Mononuclear cell (primary cell): ENCODE results near the gene PIM1. TPM values are rescaled to one million over a fixed set of nuclear protein-coding genes. Genes with fewer than 3 reads are reported as not detected.
"Not testable (repeated sequence)": the region's sequence is repeated elsewhere in the genome, so short reads cannot be mapped to it uniquely, and the experiment has no call there.

Source experiments
- H3K27me3 ChIP-seq: 2 replicates; pipeline ENCODE4 v1.6.0; 2011; ENCODE audit warnings: low read length, control low read depth; ENCODE audit not compliant: insufficient read depth
- H3K4me1 ChIP-seq: 2 replicates; pipeline ENCODE4 v1.5.1; 2011; ENCODE audit warnings: mild to moderate bottlenecking, low read length, control low read depth; ENCODE audit not compliant: insufficient read depth
- H3K4me3 ChIP-seq: 2 replicates; pipeline ENCODE4 v1.5.1; 2011; ENCODE audit warnings: mild to moderate bottlenecking, low read length, moderate library complexity
- H3K9me3 ChIP-seq: 2 replicates; pipeline ENCODE4 v1.5.1; 2011; ENCODE audit warnings: low read depth, mild to moderate bottlenecking, control low read depth, low read length
- total RNA-seq: library from RNA; depleted of rRNA; stranded (reverse); fragments of >200 nt; gene quantifications from one replicate; pipeline ENCODE4 v1.2.3, GENCODE V29; 2012

PIM1 gene
- total RNA-seq, 1 donor, result 107 TPM

GRCh38 chr6:37190159-37190535 is 20.2 kb downstream of the PIM1 start:
- peaks cover 71% of the 10 kb centered on the region for H3K4me1 ChIP-seq

DNA sequence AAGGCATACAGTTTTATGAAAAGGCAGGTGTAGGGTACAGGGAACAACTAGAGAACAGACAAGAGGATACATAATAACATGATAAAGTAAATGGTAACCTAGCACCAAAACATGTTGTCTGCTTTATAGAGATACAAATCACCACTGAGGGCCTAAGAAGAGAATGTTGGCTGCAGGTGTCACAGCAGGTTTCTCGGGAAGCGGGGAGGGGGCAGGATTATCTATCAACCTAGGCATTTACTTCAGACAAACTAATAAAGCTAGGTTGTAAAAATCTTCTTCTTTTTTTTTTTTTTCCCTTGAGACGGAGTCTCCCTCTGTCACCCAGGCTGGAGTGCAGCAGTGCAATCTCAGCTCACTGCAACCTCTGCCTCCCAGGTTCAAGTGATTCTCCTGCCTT is 22.7 kb downstream of the PIM1 start:
- H3K4me1 ChIP-seq, result peaks cover 46% of the 10 kb centered on the region
- no peaks in the 10 kb centered on the region for H3K9me3 ChIP-seq
- no peaks in the 10 kb centered on the region for H3K27me3 ChIP-seq
- no peak overlapping the region for H3K4me3 ChIP-seq

More at GRCh38 chr6:37190159-37190535, 20.2 kb downstream of the PIM1 start:
- no peaks in the 10 kb centered on the region for H3K9me3 ChIP-seq
- H3K27me3 ChIP-seq, result no peaks in the 10 kb centered on the region
- H3K4me3 ChIP-seq, result no peak overlapping the region

DNA sequence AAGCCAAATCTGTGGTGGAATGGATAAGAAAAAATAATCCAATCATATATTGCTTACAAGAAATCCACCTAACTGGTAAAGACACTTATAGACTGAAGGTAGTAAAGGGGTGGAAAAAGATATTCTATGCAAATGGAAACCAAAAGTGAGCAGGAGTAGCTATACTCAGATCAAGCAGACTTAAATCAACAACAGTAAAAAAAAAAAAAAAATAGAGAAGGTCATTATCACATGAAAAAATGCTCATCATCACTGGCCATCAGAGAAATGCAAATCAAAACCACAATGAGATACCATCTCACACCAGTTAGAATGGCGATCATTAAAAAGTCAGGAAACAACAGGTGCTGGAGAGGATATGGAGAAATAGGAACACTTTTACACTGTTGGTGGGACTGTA is 24.9 kb downstream of the PIM1 start:
- peaks cover 26% of the 10 kb centered on the region for H3K4me1 ChIP-seq
- H3K4me3 ChIP-seq, H3K27me3 ChIP-seq, H3K9me3 ChIP-seq: not testable (repeated sequence)

DNA sequence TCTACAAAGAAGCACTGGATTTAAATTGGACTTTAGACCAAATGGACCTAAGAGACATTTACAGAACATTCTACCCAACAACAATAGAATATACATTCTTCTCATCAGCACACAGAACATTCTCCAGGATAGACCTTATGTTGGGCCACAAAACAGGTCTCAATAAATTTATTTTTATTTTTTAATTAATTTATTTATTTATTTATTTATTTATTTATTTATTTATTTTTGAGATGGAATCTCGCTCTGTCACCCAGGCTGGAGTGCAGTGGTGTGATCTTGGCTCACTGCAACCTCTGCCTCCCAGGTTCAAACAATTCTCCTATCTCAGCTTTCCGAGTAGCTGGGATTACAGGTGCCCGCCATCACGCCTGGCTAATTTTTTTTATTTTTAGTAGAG is 26.5 kb downstream of the PIM1 start:
- not testable (repeated sequence) for H3K27me3 ChIP-seq, H3K9me3 ChIP-seq, H3K4me3 ChIP-seq
- H3K4me1 ChIP-seq, result peaks cover 12% of the 10 kb centered on the region

DNA sequence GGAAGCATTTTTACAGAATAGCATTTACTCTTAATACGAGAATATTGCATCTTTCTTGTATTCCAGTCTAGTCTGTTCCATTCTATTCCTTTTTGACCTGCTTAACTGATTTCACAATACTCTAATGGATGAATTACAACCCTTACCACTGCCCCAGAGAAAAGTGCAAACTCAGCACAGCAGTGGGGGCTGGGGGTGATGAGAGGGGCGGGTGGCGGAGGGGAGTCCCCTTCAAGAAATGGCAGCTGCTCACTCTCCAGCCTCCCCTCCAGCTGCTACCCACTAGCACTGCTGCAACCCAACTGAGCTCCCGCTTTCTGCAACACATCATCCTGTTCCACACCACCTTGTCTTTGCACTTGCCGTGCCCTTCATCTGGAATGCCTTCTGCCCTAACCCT is 30.1 kb downstream of the PIM1 start:
- Histone ChIP-seq H3K4me3 (no peak overlapping the region), H3K9me3 (no peaks in the 10 kb centered on the region), H3K27me3 (no peaks in the 10 kb centered on the region), H3K4me1 (peaks cover 14% of the 10 kb centered on the region)

DNA sequence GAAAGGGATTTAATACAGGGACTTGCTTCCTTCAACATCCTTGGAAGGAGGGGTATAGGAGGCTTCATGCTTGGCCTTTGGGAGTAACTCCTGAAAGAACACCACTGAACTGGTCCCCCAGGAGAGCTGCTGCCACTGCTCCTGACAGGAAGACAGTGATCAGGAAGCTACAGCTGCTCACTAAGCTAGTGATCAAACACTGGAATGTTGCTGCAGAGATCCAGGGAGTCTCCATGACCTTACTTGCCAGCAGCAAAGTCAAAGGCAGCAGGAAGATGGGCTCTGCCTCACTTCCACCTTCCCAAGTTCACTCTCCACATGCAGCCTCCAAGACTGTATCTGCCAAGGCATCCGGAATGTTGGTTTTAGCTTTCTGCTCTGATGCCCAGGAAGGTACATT is 31.8 kb downstream of the PIM1 start:
- no peaks in the 10 kb centered on the region for H3K9me3 ChIP-seq
- peaks cover 27% of the 10 kb centered on the region for H3K4me1 ChIP-seq
- no peak overlapping the region for H3K4me3 ChIP-seq
- H3K27me3 ChIP-seq, result no peaks in the 10 kb centered on the region

GRCh38 chr6:37202788-37203491 is 33.0 kb downstream of the PIM1 start:
- Histone ChIP-seq H3K4me3 (no peak overlapping the region), H3K9me3 (no peaks in the 10 kb centered on the region), H3K4me1 (peaks cover 40% of the 10 kb centered on the region), H3K27me3 (no peaks in the 10 kb centered on the region)

- H3K27me3 ChIP-seq, result no peaks in the 10 kb centered on the region
- no peaks in the 10 kb centered on the region for H3K9me3 ChIP-seq
- no peak overlapping the region for H3K4me3 ChIP-seq
- peaks cover 52% of the 10 kb centered on the region for H3K4me1 ChIP-seq
These were observed 34.2 kb downstream of the PIM1 start for GRCh38 chr6:37204014-37204751.

- no peaks in the 10 kb centered on the region for H3K9me3 ChIP-seq
- H3K4me1 ChIP-seq, result peaks cover 64% of the 10 kb centered on the region
- no peaks in the 10 kb centered on the region for H3K27me3 ChIP-seq
- H3K4me3 ChIP-seq, result no peak overlapping the region
These were observed 35.4 kb downstream of the PIM1 start for GRCh38 chr6:37205175-37205996.

GRCh38 chr6:37205997-37206340 is 36.0 kb downstream of the PIM1 start:
- Histone ChIP-seq H3K9me3 (no peaks in the 10 kb centered on the region), H3K27me3 (no peaks in the 10 kb centered on the region), H3K4me1 (peaks cover 65% of the 10 kb centered on the region), H3K4me3 (no peak overlapping the region)

DNA sequence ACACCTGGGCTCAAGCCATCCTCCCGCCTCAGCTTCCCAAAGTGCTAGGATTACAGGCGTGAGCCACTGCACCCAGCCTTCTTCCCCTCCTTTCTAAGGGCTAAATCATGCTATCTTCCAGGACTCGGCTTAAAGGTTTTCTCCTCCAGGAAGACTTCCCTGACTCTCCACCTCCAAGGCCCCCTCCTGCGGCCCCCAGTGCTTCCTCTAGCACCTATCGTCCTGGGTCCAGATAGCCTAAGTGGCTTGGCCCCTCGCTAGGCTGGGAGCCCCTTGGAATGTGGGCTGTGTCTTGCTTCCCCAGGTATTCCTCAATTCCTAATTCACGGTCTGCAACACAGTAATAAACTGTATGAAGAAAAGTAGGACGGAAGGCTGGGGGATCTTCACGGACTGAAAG is 36.7 kb downstream of the PIM1 start:
- no peak overlapping the region for H3K4me3 ChIP-seq
- no peaks in the 10 kb centered on the region for H3K27me3 ChIP-seq
- peaks cover 63% of the 10 kb centered on the region for H3K4me1 ChIP-seq
- H3K9me3 ChIP-seq, result no peaks in the 10 kb centered on the region

GRCh38 chr6:37207903-37208456 is 38.0 kb downstream of the PIM1 start:
- no peak overlapping the region for H3K4me3 ChIP-seq
- H3K27me3 ChIP-seq, result no peaks in the 10 kb centered on the region
- peaks cover 52% of the 10 kb centered on the region for H3K4me1 ChIP-seq
- no peaks in the 10 kb centered on the region for H3K9me3 ChIP-seq

DNA sequence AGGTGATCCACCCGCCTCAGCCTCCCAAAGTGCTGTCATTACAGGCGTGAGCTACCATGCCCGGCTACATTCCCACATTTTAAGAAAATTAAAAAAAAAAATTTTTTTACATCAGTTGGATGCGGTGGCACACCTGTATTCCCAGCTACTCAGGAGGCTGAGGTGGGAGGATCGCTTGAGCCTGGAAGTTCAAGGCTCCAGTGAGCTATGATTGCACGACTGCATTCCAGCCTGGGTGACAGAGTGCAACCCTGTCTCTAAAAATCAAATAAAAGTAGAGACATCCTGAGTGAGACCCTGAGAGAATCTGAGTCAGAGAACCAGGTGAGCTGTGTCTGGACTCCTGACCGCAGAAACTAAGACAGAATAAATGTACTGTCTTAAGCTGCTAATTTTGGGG is 38.8 kb downstream of the PIM1 start:
- Histone ChIP-seq H3K4me3 (no peak overlapping the region), H3K9me3 (no peaks in the 10 kb centered on the region), H3K27me3 (no peaks in the 10 kb centered on the region), H3K4me1 (peaks cover 52% of the 10 kb centered on the region)

- H3K4me1 ChIP-seq, result peaks cover 52% of the 10 kb centered on the region
- no peak overlapping the region for H3K4me3 ChIP-seq
- no peaks in the 10 kb centered on the region for H3K27me3 ChIP-seq
- no peaks in the 10 kb centered on the region for H3K9me3 ChIP-seq
These were observed 39.7 kb downstream of the PIM1 start for GRCh38 chr6:37209461-37210205.
